Ureter (tissue), 1 donor: ENCODE data around the gene GALE. TPM values are rescaled to one million over a fixed set of nuclear protein-coding genes. Genes with fewer than 3 reads are reported as not detected.

ENCODE experiments used
- DNase-seq: peaks from one replicate; pipeline ENCODE4 v3.0.0-alpha.2; 2020; ENCODE audit warnings: low spot score
- total RNA-seq: library from RNA; stranded (reverse); gene quantifications from one replicate; pipeline ENCODE4 v1.2.4, GENCODE V29; 2023
- donor health status: DM: yes; HTN: yes; CAD: no.

The GALE gene
- total RNA-seq, 1 donor from 2014 or later, result 77.2 TPM

GRCh38 chr1:23751050-23751814 lies 49.3 kb downstream of the GALE start:
- DNase-seq, result no peak

- no peak for DNase-seq
These were observed 52.5 kb downstream of the GALE start for GRCh38 chr1:23748016-23748415.

Other genes with a start within 250 kb of the GALE start
- gene ID3, start 241.3 kb downstream of the GALE start, total RNA-seq, result 81.0 TPM
- 1,350 TPM for gene RPL11, start 108.9 kb downstream of the GALE start, total RNA-seq
- 45.6 TPM for gene ELOA, start 57.3 kb downstream of the GALE start, total RNA-seq
- gene PITHD1, start 22.3 kb downstream of the GALE start, total RNA-seq, result 44.1 TPM
- 68.6 TPM for gene LYPLA2, start 9.6 kb downstream of the GALE start, total RNA-seq
- gene HMGCL, start 24.7 kb upstream of the GALE start, total RNA-seq, result 54.1 TPM
- 72.3 TPM for gene FUCA1, start 67.5 kb upstream of the GALE start, total RNA-seq
- gene CNR2, start 112.6 kb upstream of the GALE start, total RNA-seq, result not detected
- 101 TPM for gene PNRC2, start 159.1 kb upstream of the GALE start, total RNA-seq
- gene SRSF10, start 179.6 kb upstream of the GALE start, total RNA-seq, result 126 TPM